Naive B cell (primary cell): ENCODE measurements around the gene ACADSB. TPM values are rescaled to one million over a fixed set of nuclear protein-coding genes. Genes with fewer than 3 reads are reported as not detected.

Source experiments
- ATAC-seq, 2 donors: fragments of 150-1000 bp; cut with Tn5 transposase; 2 replicates each; pipeline ENCODE4 v1.10.0; 2021; ENCODE audit warnings: low read depth in 2 of 2, mild to moderate bottlenecking in 2 of 2, moderate library complexity in 2 of 2
- DNase-seq: peaks from one replicate; pipeline ENCODE4 v3.0.0; 2022
- H3K27ac Mint-ChIP-seq, 6 donors: one replicate each; pipeline ENCODE4 v1.8.0; 2020 to 2022; ENCODE audit warnings: mild to moderate bottlenecking in 6 of 6, mixed read lengths in 6 of 6, moderate library complexity in 5 of 6, inconsistent platforms in 2 of 6
- H3K27me3 Mint-ChIP-seq, 3 donors: one replicate each; pipeline ENCODE4 v1.8.0; 2021 to 2022; ENCODE audit warnings: mixed read lengths in 3 of 3, mild to moderate bottlenecking in 1 of 3
- H3K36me3 Mint-ChIP-seq, 2 donors: one replicate each; pipeline ENCODE4 v1.8.0; 2020 to 2022; ENCODE audit warnings: mixed read lengths in 2 of 2, inconsistent platforms in 1 of 2, mild to moderate bottlenecking in 1 of 2
- H3K4me1 Mint-ChIP-seq, 3 donors: one replicate each; pipeline ENCODE4 v1.8.0; 2020 to 2022; ENCODE audit warnings: mixed read lengths in 3 of 3, inconsistent platforms in 1 of 3, mild to moderate bottlenecking in 1 of 3, moderate library complexity in 1 of 3
- H3K4me3 Mint-ChIP-seq, 8 donors: one replicate each; pipeline ENCODE4 v1.8.0; 2020 to 2022; ENCODE audit warnings: mild to moderate bottlenecking in 8 of 8, mixed read lengths in 8 of 8, moderate library complexity in 8 of 8, inconsistent platforms in 2 of 8
- H3K9me3 Mint-ChIP-seq, 7 donors: one replicate each; pipeline ENCODE4 v1.8.0; 2020 to 2022; ENCODE audit warnings: mixed read lengths in 7 of 7, mild to moderate bottlenecking in 5 of 7, inconsistent platforms in 2 of 7, moderate library complexity in 1 of 7
- polyA plus RNA-seq, 6 donors: library from polyadenylated mRNA; unstranded; fragments of 300-500 nt; fragmentation: Illumina TruSeq; gene quantifications; one replicate each; pipeline ENCODE4 v1.2.3, GENCODE V29; 2021; ENCODE audit warnings: low read depth in 6 of 6

The ACADSB gene
- polyA plus RNA-seq, 6 donors from 2014 or later: 18.4 to 28.6 (median 25.1) TPM

DNA sequence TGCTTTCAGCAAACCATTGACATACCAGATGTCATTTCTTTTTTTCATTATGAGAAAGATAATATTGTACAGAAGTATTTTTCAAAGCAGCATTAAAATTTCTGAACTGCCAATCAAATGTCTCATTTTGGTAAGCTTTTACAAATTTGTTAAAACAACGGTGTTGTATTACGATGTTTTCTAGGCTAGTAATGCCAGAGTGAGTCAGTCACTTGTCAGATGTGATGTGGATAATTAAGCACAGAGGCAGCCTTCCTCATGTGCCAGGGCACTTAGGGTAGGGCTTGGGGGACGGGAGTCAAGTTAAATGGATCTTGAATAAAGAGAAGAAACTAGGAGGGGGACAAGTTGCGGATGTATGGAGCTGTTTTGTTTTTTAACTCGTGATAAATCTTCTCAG is 18.5 kb upstream of the ACADSB start:
- H3K4me3 Mint-ChIP-seq: peak overlapping the region in 1 of 8 donors; percentile 5
- ATAC-seq: no peak
- H3K4me1 Mint-ChIP-seq: peaks cover 0 to 4% (median 2%) of the 10 kb centered on the region in 3 donors
- peaks cover 0 to 5% of the 10 kb centered on the region in 2 donors for H3K36me3 Mint-ChIP-seq
- H3K27me3 Mint-ChIP-seq: no peaks in the 10 kb centered on the region
- DNase-seq: no peak
- no peaks in the 10 kb centered on the region for H3K9me3 Mint-ChIP-seq
- H3K27ac Mint-ChIP-seq: peak overlapping the region in 3 of 6 donors; percentile 8 to 61 (median 37)

GRCh38 chr10:122992031-122992585 is 16.7 kb upstream of the ACADSB start:
- H3K9me3 Mint-ChIP-seq: no peaks in the 10 kb centered on the region
- peaks cover 0 to under 1% of the 10 kb centered on the region in 2 donors for H3K36me3 Mint-ChIP-seq
- DNase-seq (no peak), ATAC-seq (no peak)
- H3K4me3 Mint-ChIP-seq: no peak overlapping the region
- H3K27me3 Mint-ChIP-seq: no peaks in the 10 kb centered on the region
- no peak overlapping the region for H3K27ac Mint-ChIP-seq
- H3K4me1 Mint-ChIP-seq: peaks cover 0 to 6% (median 4%) of the 10 kb centered on the region in 3 donors

GRCh38 chr10:122993797-122994336 is 14.9 kb upstream of the ACADSB start:
- H3K36me3 Mint-ChIP-seq: no peaks in the 10 kb centered on the region

GRCh38 chr10:122995936-122996335 is 12.9 kb upstream of the ACADSB start:
- no peak overlapping the region for H3K4me3 Mint-ChIP-seq
- no peaks in the 10 kb centered on the region for H3K9me3 Mint-ChIP-seq
- no peak overlapping the region for H3K27ac Mint-ChIP-seq
- no peak for ATAC-seq
- no peaks in the 10 kb centered on the region for H3K27me3 Mint-ChIP-seq
- peaks cover 11 to 21% (median 20%) of the 10 kb centered on the region in 3 donors for H3K4me1 Mint-ChIP-seq
- no peak for DNase-seq
- H3K36me3 Mint-ChIP-seq: no peaks in the 10 kb centered on the region

More at GRCh38 chr10:122993797-122994336, 14.9 kb upstream of the ACADSB start:
- H3K4me3 Mint-ChIP-seq: no peak overlapping the region
- no peaks in the 10 kb centered on the region for H3K9me3 Mint-ChIP-seq
- ATAC-seq (no peak), DNase-seq (no peak)
- peaks cover 0 to 6% (median 4%) of the 10 kb centered on the region in 3 donors for H3K4me1 Mint-ChIP-seq
- H3K27ac Mint-ChIP-seq: peak overlapping the region in 1 of 6 donors; percentile 35
- no peaks in the 10 kb centered on the region for H3K27me3 Mint-ChIP-seq

- no peak overlapping the region for H3K4me3 Mint-ChIP-seq
- H3K9me3 Mint-ChIP-seq: no peaks in the 10 kb centered on the region
- no peak overlapping the region for H3K27ac Mint-ChIP-seq
- H3K4me1 Mint-ChIP-seq: peaks cover 19 to 32% (median 26%) of the 10 kb centered on the region in 3 donors
- H3K36me3 Mint-ChIP-seq: no peaks in the 10 kb centered on the region
- DNase-seq (no peak), ATAC-seq (no peak)
- H3K27me3 Mint-ChIP-seq: no peaks in the 10 kb centered on the region
Measured at GRCh38 chr10:122997864-122998263, 10.9 kb upstream of the ACADSB start.

GRCh38 chr10:122998360-122998917 is 10.4 kb upstream of the ACADSB start:
- H3K4me3 Mint-ChIP-seq: no peak overlapping the region
- H3K36me3 Mint-ChIP-seq: no peaks in the 10 kb centered on the region
- H3K27me3 Mint-ChIP-seq: no peaks in the 10 kb centered on the region
- peaks cover 19 to 32% (median 26%) of the 10 kb centered on the region in 3 donors for H3K4me1 Mint-ChIP-seq
- no peaks in the 10 kb centered on the region for H3K9me3 Mint-ChIP-seq
- ATAC-seq (no peak), DNase-seq (no peak)
- no peak overlapping the region for H3K27ac Mint-ChIP-seq

- no peak for ATAC-seq
- no peak overlapping the region for H3K27ac Mint-ChIP-seq
- no peak overlapping the region for H3K4me3 Mint-ChIP-seq
- H3K36me3 Mint-ChIP-seq: no peaks in the 10 kb centered on the region
- peaks cover 21 to 32% (median 29%) of the 10 kb centered on the region in 3 donors for H3K4me1 Mint-ChIP-seq
- no peak for DNase-seq
- no peaks in the 10 kb centered on the region for H3K27me3 Mint-ChIP-seq
- H3K9me3 Mint-ChIP-seq: no peaks in the 10 kb centered on the region
Measured at GRCh38 chr10:122998934-122999333, 9.9 kb upstream of the ACADSB start.

- Mint-ChIP-seq H3K4me1 (peaks cover 21 to 32% (median 30%) of the 10 kb centered on the region in 3 donors), H3K9me3 (no peaks in the 10 kb centered on the region), H3K27me3 (no peaks in the 10 kb centered on the region), H3K27ac (peak overlapping the region in 2 of 6 donors; percentile 40 to 47), H3K4me3 (peak overlapping the region in 1 of 8 donors; percentile 24), H3K36me3 (no peaks in the 10 kb centered on the region)
- ATAC-seq (no peak), DNase-seq (no peak)
Measured at GRCh38 chr10:122999347-122999746, 9.5 kb upstream of the ACADSB start.

DNA sequence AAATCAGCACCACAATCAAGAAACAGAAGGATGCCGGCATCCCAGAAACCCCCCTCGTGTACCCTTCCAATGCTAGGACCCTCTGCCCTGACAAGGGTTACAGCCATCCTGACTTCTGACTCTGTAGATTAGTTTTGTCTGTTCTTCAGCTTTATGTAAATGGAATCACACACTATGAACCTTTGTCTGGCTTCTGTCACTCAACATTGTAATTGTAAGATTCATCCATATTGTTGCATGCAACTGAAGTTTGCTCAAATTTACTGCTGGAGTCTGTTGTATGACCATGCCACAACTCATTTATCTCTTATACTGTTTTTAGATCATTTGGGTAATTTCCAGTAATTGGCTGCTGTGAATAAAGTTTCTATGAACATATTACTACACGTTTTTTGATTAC is 8.7 kb upstream of the ACADSB start:
- no peak for DNase-seq
- Mint-ChIP-seq H3K27ac (peak overlapping the region in 1 of 6 donors; percentile 54), H3K4me1 (peaks cover 27 to 30% (median 29%) of the 10 kb centered on the region in 3 donors), H3K9me3 (no peaks in the 10 kb centered on the region), H3K36me3 (no peaks in the 10 kb centered on the region), H3K4me3 (no peak overlapping the region), H3K27me3 (no peaks in the 10 kb centered on the region)
- ATAC-seq: no peak

GRCh38 chr10:123001370-123001769 is 7.4 kb upstream of the ACADSB start:
- H3K9me3 Mint-ChIP-seq: no peaks in the 10 kb centered on the region
- H3K27ac Mint-ChIP-seq: peak overlapping the region in 1 of 6 donors; percentile 19
- DNase-seq (no peak), ATAC-seq (no peak)
- H3K4me3 Mint-ChIP-seq: no peak overlapping the region
- peaks cover 29 to 39% (median 32%) of the 10 kb centered on the region in 3 donors for H3K4me1 Mint-ChIP-seq
- H3K36me3 Mint-ChIP-seq: no peaks in the 10 kb centered on the region
- no peaks in the 10 kb centered on the region for H3K27me3 Mint-ChIP-seq

GRCh38 chr10:123004298-123004697 is 4.5 kb upstream of the ACADSB start:
- Mint-ChIP-seq H3K9me3 (no peaks in the 10 kb centered on the region), H3K36me3 (peaks cover 4 to 8% of the 10 kb centered on the region in 2 donors), H3K4me3 (no peak overlapping the region), H3K4me1 (peaks cover 44 to 57% (median 47%) of the 10 kb centered on the region in 3 donors), H3K27ac (no peak overlapping the region), H3K27me3 (no peaks in the 10 kb centered on the region)
- DNase-seq (no peak), ATAC-seq (no peak)

DNA sequence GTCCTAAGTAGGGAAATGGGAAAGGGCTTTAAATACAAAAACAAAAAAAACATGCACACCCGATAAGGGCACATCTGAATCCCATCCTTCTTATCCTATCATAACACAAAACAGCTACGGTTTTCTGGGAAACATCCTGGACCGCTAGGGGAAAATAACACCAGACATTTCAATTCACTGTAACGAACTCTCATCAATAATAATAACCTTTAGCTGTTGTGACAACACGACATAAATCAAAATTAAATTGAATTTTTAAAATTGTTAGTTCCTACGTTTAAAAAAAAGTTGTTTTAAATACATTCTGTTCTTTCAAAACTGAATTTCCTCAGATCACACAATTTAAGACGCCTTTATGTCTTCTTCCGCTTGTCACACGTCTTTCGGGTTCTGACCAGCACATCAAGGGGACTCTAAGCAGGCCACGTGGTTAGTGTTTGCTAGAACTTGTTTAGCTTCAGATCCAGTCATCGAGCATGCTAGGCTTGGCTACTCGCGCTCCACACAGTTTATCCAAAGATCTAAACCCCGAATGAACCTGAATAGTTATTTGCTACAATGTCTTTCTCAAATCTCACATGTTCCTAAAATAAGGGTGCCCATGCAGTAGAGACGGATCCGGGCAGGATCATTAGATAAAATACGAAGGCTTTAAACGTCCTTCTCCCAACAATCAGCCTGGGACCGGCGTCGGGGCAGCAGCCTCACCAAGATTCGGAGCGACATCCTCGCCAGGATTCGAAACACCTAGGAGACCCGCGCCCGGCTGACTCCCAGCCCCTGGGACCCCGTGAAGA is 1.1 kb upstream of the ACADSB start:
- DNase-seq (no peak), ATAC-seq (peak in 1 of 2 donors; percentile 6)
- Mint-ChIP-seq H3K4me3 (peak overlapping the region; percentile 93 to 100 (median 100)), H3K36me3 (peaks cover 10 to 16% of the 10 kb centered on the region in 2 donors), H3K27ac (peak overlapping the region; percentile 98 to 100 (median 99)), H3K27me3 (no peaks in the 10 kb centered on the region), H3K4me1 (peaks cover 38 to 45% (median 39%) of the 10 kb centered on the region in 3 donors), H3K9me3 (no peaks in the 10 kb centered on the region)

GRCh38 chr10:123009105-123009820 is 457 bp downstream of the ACADSB start:
- Mint-ChIP-seq H3K4me3 (peak overlapping the region; percentile 93 to 100 (median 100)), H3K27ac (peak overlapping the region; percentile 68 to 100 (median 99)), H3K27me3 (no peaks in the 10 kb centered on the region), H3K9me3 (no peaks in the 10 kb centered on the region), H3K4me1 (peaks cover 36 to 43% (median 38%) of the 10 kb centered on the region in 3 donors), H3K36me3 (peaks cover 10 to 23% of the 10 kb centered on the region in 2 donors)
- ATAC-seq (peak in 1 of 2 donors; percentile 10), DNase-seq (peak; percentile 9)
